Nucleus accumbens (tissue), 56 donors: Measurements from ENCODE around the gene KLHL24.
A peak's percentile ranks its signal among the peaks of the same experiment; 100 is the strongest.
"Not testable (repeated sequence)": the region's sequence is repeated elsewhere in the genome, so short reads cannot be mapped to it uniquely, and the experiment has no call there.

Experiments
- DNase-seq, 56 donors: peaks; one replicate each; lab custom pipeline; 2025; lab: John Stamatoyannopoulos, UW

KLHL24 gene

GRCh38 chr3:183690402-183690995 is 55.1 kb downstream of the KLHL24 start:
- no peak for DNase-seq

GRCh38 chr3:183692436-183692835 is 57.0 kb downstream of the KLHL24 start:
- no peak for DNase-seq

GRCh38 chr3:183695569-183696364 is 60.3 kb downstream of the KLHL24 start:
- DNase-seq: no peak

- DNase-seq: no peak
Measured at GRCh38 chr3:183697123-183697609, 61.7 kb downstream of the KLHL24 start.

- DNase-seq: peak in 52 of 56 donors; percentile 10 to 82 (median 62)
Measured at GRCh38 chr3:183697610-183698317, 62.3 kb downstream of the KLHL24 start, which contains the start of gene YEATS2. Gene YEATS2 (plus strand): TSS chr3:183697797. CDS start chr3:183715163, 17,366 bp downstream.

- DNase-seq: peak in 31 of 56 donors; percentile 9 to 63 (median 36)
Measured at GRCh38 chr3:183698318-183698751, 62.9 kb downstream of the KLHL24 start.

GRCh38 chr3:183698756-183699155 is 63.3 kb downstream of the KLHL24 start:
- DNase-seq: peak in 9 of 56 donors; percentile 1 to 42 (median 9)

GRCh38 chr3:183699238-183699947 is 64.0 kb downstream of the KLHL24 start:
- peak in 1 of 56 donors; percentile 2 for DNase-seq

GRCh38 chr3:183701744-183702143 is 66.3 kb downstream of the KLHL24 start:
- no peak for DNase-seq

GRCh38 chr3:183703892-183704291 is 68.5 kb downstream of the KLHL24 start:
- not testable (repeated sequence) for DNase-seq

- DNase-seq: no peak
Measured at GRCh38 chr3:183710231-183710630, 74.8 kb downstream of the KLHL24 start.

- no peak for DNase-seq
Measured at GRCh38 chr3:183711516-183711915, 76.1 kb downstream of the KLHL24 start.

- DNase-seq: no peak
Measured at GRCh38 chr3:183714622-183715021, 79.2 kb downstream of the KLHL24 start.

GRCh38 chr3:183718012-183718411 is 82.6 kb downstream of the KLHL24 start:
- DNase-seq: no peak

GRCh38 chr3:183725387-183725786 is 90.0 kb downstream of the KLHL24 start:
- no peak for DNase-seq

GRCh38 chr3:183728204-183728603 is 92.8 kb downstream of the KLHL24 start:
- DNase-seq: no peak

GRCh38 chr3:183730361-183730760 is 94.9 kb downstream of the KLHL24 start:
- DNase-seq: no peak

- DNase-seq: no peak
Measured at GRCh38 chr3:183731611-183732010, 96.2 kb downstream of the KLHL24 start.

GRCh38 chr3:183733553-183733952 is 98.1 kb downstream of the KLHL24 start:
- peak in 3 of 56 donors; percentile 3 to 11 (median 6) for DNase-seq
